Measurements from ENCODE around the gene ACTR3C.
"Not testable (repeated sequence)": the region's sequence is repeated elsewhere in the genome, so short reads cannot be mapped to it uniquely, and the experiment has no call there.

DNA sequence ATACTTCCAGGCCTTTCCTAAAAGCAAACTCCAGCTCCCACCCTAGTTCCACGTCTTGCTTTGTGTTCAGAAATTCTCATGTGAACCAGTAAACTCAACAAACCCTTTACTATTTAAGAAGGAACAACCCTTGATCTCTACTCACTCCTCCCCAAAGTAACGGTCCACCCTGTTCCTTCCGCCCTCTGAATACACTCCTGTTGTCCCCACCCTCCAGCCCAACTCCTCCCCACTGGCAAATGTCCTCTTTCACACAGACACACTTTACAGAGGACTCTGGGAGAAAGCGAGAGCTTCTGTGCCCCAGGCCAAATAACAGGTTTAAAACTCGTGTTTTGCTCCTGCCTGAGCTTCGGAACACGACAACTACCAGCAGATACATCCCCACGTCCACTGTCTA, 55.1 kb downstream of the ACTR3C start:
- TF ChIP-seq TAF1 (IDR thresholded peaks at IDR 0.05; ENCODE audit: borderline replicate concordance, low read depth, low read length); CTCF (IDR thresholded peaks at IDR 0.05); EP300 (IDR thresholded peaks at IDR 0.05; ENCODE audit: borderline replicate concordance in 1 of 2, low read depth in 1 of 2, low read length in 1 of 2); RCOR1 (IDR thresholded peaks at IDR 0.05; ENCODE audit: low read length); FOXJ3 (CRISPR knock-in tag; IDR thresholded peaks at IDR 0.05); POLR2AphosphoS5 (IDR thresholded peaks at IDR 0.05; ENCODE audit: low read depth, low read length); CHD2 (IDR thresholded peaks at IDR 0.05; ENCODE audit: low read length, partially characterized antibody); TEAD4 (IDR thresholded peaks at IDR 0.05; ENCODE audit: borderline replicate concordance, insufficient read depth); USF2 (IDR thresholded peaks at IDR 0.05; ENCODE audit: borderline replicate concordance, low read depth, low read length): not testable (repeated sequence)
- TF ChIP-seq, protein P1, sequence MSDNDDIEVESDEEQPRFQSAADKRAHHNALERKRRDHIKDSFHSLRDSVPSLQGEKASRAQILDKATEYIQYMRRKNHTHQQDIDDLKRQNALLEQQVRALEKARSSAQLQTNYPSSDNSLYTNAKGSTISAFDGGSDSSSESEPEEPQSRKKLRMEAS (IDR thresholded peaks at IDR 0.05; ENCODE audit: low read depth) = not testable (repeated sequence)
